Measurements from ENCODE around the gene ATP6AP2. TPM values are rescaled to one million over a fixed set of nuclear protein-coding genes. Genes with fewer than 3 reads are reported as not detected.

The ATP6AP2 gene
- total and polyA plus RNA-seq, 9 of the 15 experiments (the other 6 are each of a cell fraction or from before 2014, with no cell fraction given), result 23.3 to 131 (median 41.9) TPM

DNA sequence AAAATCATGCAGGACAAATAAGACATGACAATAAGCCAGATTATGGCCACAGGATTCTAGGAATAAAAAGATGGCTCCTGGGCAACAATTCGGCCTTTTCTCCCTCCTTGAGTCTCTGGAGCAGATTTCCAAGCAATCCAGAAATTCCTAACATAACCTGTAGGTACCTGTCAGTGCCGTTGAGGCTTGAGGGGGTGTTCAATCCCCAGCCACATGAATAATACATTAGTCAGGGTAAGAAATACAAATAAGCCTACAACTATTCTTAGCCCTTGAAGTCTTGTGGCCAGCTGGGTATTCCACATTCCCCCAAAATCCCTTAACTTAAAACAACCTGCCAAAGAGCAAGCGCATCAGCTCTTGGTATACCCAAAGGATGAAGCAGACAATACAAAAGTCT, 56.9 kb downstream of the ATP6AP2 start:
- no peaks in the 10 kb centered on the region for H3K4me1 ChIP-seq (replicated peaks in 1 of 2; ENCODE audit: control insufficient read depth in 2 of 2, insufficient read depth in 2 of 2, low read length in 2 of 2)
- CTCF ChIA-PET (ENCODE audit: low intra/inter-chr PET ratio), result no interaction called here
- no peak overlapping the region for H2AFZ ChIP-seq (ENCODE audit: low read depth, low read length)
- TF ChIP-seq PRMT5 (CRISPR knock-in tag; IDR thresholded peaks at IDR 0.05) (no peak), MTF1 (CRISPR knock-in tag; IDR thresholded peaks at IDR 0.05; ENCODE audit: borderline replicate concordance) (no peak), KLF6 (CRISPR knock-in tag; IDR thresholded peaks at IDR 0.05; ENCODE audit: borderline replicate concordance) (no peak)
- peaks cover 67% of the 10 kb centered on the region; the same call in 2 of the 3 replicates for H3K36me3 ChIP-seq (ENCODE audit: control insufficient read depth, insufficient read depth, low read length)
- no peaks in the 10 kb centered on the region for H3K27me3 ChIP-seq (ENCODE audit: control insufficient read depth in 2 of 2, insufficient read depth in 2 of 2, low read length in 2 of 2)
- intact Hi-C loops (cut with micrococcal nuclease) (no loop called here), in situ Hi-C loops (cut with MboI) (no loop called here)
- POLR2A ChIA-PET, result no interaction called here
- H3K9me3 ChIP-seq (replicated peaks; ENCODE audit: control insufficient read depth, insufficient read depth, low read depth, low read length), result no peaks in the 10 kb centered on the region
- WGBS (ENCODE audit: insufficient coverage, low coverage, missing lambda C conversion rate), result 95% methylated on average over 3 of the region's 3 CpGs
- ATAC-seq (no peak), DNase-seq (ENCODE audit: extremely low read depth in 1 of 4, low spot score in 3 of 4) (no peak), FAIRE-seq (no peak)
- H3K9me1 ChIP-seq (ENCODE audit: control insufficient read depth, insufficient read depth, low read length), result no peaks in the 10 kb centered on the region
- H3K79me2 ChIP-seq (ENCODE audit: control insufficient read depth, insufficient read depth, low read length), result peaks cover 4% of the 10 kb centered on the region; the same call in 1 of the 3 replicates
- H3K4me3 ChIP-seq, result no peak overlapping the region
- H3K9ac ChIP-seq (ENCODE audit: insufficient read depth in 1 of 2, low read depth in 2 of 2, low read length in 2 of 2), result no peak overlapping the region
- H4K20me1 ChIP-seq (replicated peaks; ENCODE audit: control insufficient read depth, insufficient read depth, low read length), result no peaks in the 10 kb centered on the region
- no TSS peak for BruUV-seq (replicated peaks)
- H3K4me2 ChIP-seq (ENCODE audit: insufficient read depth, low read length), result no peak overlapping the region
- H3K27ac ChIP-seq (ENCODE audit: extremely low read depth, low read depth, low read length), result no peak overlapping the region

DNA sequence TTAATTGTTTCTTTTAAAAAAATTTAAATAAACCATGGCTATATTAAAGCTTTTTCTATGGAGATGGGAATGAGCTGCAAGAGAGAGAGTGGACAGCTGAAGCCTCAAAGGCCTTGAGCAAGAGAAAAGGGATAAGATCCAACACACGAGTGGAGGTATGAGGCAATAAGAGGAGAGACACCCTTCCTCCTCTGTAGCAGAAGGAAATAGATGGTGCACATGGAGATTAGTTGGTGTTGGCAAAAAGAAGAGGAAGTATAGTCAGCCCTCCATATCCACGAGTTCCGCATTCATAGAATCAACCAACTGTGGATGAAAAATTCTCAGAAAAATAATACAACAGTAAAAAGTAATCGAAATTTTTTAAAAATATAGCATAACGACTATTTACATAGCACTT, 63.4 kb downstream of the ATP6AP2 start:
- Histone ChIP-seq H3K4me2 (ENCODE audit: insufficient read depth, low read length) (peak overlapping the region; percentile 55), H3K9me3 (replicated peaks; ENCODE audit: control insufficient read depth, insufficient read depth, low read depth, low read length) (no peaks in the 10 kb centered on the region), H3K9ac (ENCODE audit: insufficient read depth in 1 of 2, low read depth in 2 of 2, low read length in 2 of 2) (peak overlapping the region in 1 of 2 experiments; percentile 47; a peak in 1 of 4 replicates), H3K4me3 (peak overlapping the region; percentile 6; the same call in 1 of the 2 replicates), H4K20me1 (replicated peaks; ENCODE audit: control insufficient read depth, insufficient read depth, low read length) (peaks cover 8% of the 10 kb centered on the region; the same call in 1 of the 2 replicates), H3K27me3 (ENCODE audit: control insufficient read depth in 2 of 2, insufficient read depth in 2 of 2, low read length in 2 of 2) (no peaks in the 10 kb centered on the region), H3K36me3 (ENCODE audit: control insufficient read depth, insufficient read depth, low read length) (peaks cover 11% of the 10 kb centered on the region; the same call in 1 of the 3 replicates), H3K4me1 (replicated peaks in 1 of 2; ENCODE audit: control insufficient read depth in 2 of 2, insufficient read depth in 2 of 2, low read length in 2 of 2) (peaks cover 8 to 10% of the 10 kb centered on the region in 2 experiments; a peak in 4 of 5 replicates), H2AFZ (ENCODE audit: low read depth, low read length) (no peak overlapping the region), H3K79me2 (ENCODE audit: control insufficient read depth, insufficient read depth, low read length) (peaks cover 32% of the 10 kb centered on the region), H3K9me1 (ENCODE audit: control insufficient read depth, insufficient read depth, low read length) (no peaks in the 10 kb centered on the region), H3K27ac (ENCODE audit: extremely low read depth, low read depth, low read length) (peak overlapping the region; percentile 44; the same call in 2 of the 3 replicates)
- ATAC-seq (no peak), DNase-seq (ENCODE audit: extremely low read depth in 1 of 4, low spot score in 3 of 4) (peak in 2 of 4 experiments; percentile 6 to 12), FAIRE-seq (no peak)
- ChIA-PET CTCF (ENCODE audit: low intra/inter-chr PET ratio) (no interaction called here), POLR2A (interaction anchor here (1.6 kb wide), 1 partner anchor 10 kb away, joined by 3 read pairs; no protein-coding TSS in a partner anchor)
- 17% methylated on average over 5 of the region's 5 CpGs for WGBS (ENCODE audit: insufficient coverage, low coverage, missing lambda C conversion rate)
- BruUV-seq (replicated peaks), result no TSS peak
- intact Hi-C loops (cut with micrococcal nuclease) (loop anchor here (1.0 to 10.0 kb wide), 2 partner anchors 59 to 609 kb away; partner anchors contain the start of gene ATP6AP2), in situ Hi-C loops (cut with MboI) (no loop called here)
- no peak for TF ChIP-seq MTF1 (CRISPR knock-in tag; IDR thresholded peaks at IDR 0.05; ENCODE audit: borderline replicate concordance)
- TF ChIP-seq MYC (IDR thresholded peaks at IDR 0.05; ENCODE audit: low read depth, low read length), result peak; percentile 62; the same call in 1 of the 2 replicates
- TF ChIP-seq MYC (CRISPR knock-in tag; IDR thresholded peaks at IDR 0.05; ENCODE audit: borderline replicate concordance, low read depth), result no peak
- no peak for TF ChIP-seq C11orf30 (IDR thresholded peaks at IDR 0.05; ENCODE audit: low read depth)
- TF ChIP-seq TBP (optimal IDR thresholded peaks at IDR 0.05; ENCODE audit: low read depth, low read length), result no peak
- TF ChIP-seq MYNN (IDR thresholded peaks at IDR 0.05), result no peak
- TF ChIP-seq MYNN (CRISPR knock-in tag; IDR thresholded peaks at IDR 0.05), result no peak
- TF ChIP-seq BHLHE40 (IDR thresholded peaks at IDR 0.05; ENCODE audit: low read length), result 0 out of 2 replicates have a peak, but pooled peaks have one; percentile 13
- peak; percentile 82 for TF ChIP-seq CEBPB (tag; IDR thresholded peaks at IDR 0.05)
- no peak for TF ChIP-seq STAT5A (IDR thresholded peaks at IDR 0.05; ENCODE audit: borderline replicate concordance, low read length)
- no peak for TF ChIP-seq NELFE (IDR thresholded peaks at IDR 0.05; ENCODE audit: insufficient read depth, insufficient read length)
- TF ChIP-seq, protein P1, sequence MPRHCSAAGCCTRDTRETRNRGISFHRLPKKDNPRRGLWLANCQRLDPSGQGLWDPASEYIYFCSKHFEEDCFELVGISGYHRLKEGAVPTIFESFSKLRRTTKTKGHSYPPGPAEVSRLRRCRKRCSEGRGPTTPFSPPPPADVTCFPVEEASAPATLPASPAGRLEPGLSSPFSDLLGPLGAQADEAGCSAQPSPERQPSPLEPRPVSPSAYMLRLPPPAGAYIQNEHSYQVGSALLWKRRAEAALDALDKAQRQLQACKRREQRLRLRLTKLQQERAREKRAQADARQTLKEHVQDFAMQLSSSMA (CRISPR knock-in tag; IDR thresholded peaks at IDR 0.05), result no peak
- peak; percentile 56; the same call in 1 of the 2 replicates for TF ChIP-seq CEBPG (CRISPR knock-in tag; IDR thresholded peaks at IDR 0.05)
- TF ChIP-seq CEBPG (tag; conservative IDR thresholded peaks at IDR 0.05 in 1 of 2, IDR thresholded peaks at IDR 0.05 in 1 of 2), result peak; percentile 54 to 75
